Central memory CD4-positive, alpha-beta T cell (primary cell): ENCODE measurements around the gene LXN.

Source experiments
- DNase-seq: peaks from one replicate; pipeline ENCODE4 v3.0.0; 2022

Gene LXN

DNA sequence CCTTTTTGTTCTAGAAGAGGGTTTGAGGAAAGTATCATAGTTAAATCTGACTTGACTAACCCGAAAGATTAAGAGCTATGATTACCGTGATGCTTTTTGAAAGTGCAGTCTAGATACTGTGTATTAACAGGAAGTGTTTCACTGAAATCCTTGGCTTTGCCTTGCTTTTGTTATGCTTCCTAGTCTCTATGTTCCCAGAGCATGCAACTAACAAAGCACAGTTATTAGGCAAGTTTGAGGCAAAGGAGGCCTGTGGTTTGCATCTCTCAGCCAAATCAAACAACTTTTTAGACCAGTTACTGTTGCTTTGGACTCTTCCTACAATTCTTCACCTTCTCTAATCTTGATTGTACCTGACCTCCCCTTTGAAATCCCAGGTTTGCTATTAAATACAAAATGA, 3.9 kb downstream of the LXN start:
- DNase-seq, result no peak

- no peak for DNase-seq
These were observed 6.0 kb downstream of the LXN start for GRCh38 chr3:158666416-158666815.

- no peak for DNase-seq
These were observed 8.6 kb downstream of the LXN start for GRCh38 chr3:158663832-158664231.

- DNase-seq, result no peak
These were observed 9.2 kb downstream of the LXN start for GRCh38 chr3:158663246-158663645.

DNA sequence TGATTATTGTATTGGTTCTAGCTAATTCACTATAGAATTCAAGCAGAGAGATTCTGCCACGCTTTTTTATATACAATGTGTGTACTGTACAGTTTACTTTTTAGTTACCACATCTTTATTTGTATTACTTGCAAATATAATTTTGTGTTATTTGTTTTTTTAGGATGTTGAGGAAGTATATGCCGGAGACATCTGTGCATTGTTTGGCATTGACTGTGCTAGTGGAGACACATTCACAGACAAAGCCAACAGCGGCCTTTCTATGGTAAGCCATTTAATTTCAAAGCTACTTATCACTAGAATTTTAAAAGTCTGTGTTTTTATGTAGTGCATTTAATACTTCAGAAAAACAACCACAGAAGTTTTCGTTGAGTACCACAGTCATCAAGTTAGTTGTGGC, 11.7 kb downstream of the LXN start:
- DNase-seq, result no peak

- peak; percentile 46 for DNase-seq
These were observed 12.8 kb downstream of the LXN start for GRCh38 chr3:158659454-158660237.

GRCh38 chr3:158658889-158659288, 13.6 kb downstream of the LXN start:
- no peak for DNase-seq

DNA sequence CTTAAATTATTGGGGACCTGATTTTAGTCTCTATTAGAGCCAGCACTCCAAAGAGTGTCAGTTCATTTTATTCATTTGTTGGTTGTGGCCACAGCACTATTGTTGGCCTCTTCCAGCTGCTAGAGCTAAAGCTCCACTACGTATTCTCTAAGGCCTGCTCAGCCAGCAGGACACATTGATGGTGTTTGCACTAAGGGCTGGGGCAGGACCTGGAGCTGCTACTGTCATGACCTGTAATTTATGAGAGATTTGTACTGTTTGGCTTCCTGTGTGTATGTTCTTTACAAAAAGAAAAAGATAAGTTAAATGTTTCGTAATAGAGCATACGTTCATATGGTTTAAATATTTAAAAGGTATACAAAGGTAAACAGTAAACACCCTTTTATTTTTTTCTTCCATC, 20.0 kb downstream of the LXN start:
- DNase-seq, result no peak

DNA sequence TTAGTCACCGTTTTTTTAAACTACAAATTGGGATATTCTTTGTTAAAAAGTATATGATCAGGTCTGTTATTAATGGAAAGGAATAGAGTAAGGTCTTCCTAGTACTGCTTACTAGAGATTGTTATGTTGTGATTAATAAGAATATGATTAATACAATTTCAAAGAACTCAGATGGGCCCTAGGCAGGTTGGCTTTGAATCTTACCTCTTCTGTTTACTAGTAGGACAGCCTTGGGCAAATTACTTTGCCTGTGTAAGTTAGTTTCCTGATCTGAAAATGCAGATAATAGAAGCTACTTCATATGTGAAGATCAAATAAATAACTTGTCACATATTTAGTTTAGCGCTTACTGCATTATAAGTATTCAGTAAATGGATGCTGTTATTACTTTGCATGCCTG, 21.3 kb downstream of the LXN start:
- DNase-seq, result no peak

GRCh38 chr3:158649791-158650190, 22.7 kb downstream of the LXN start:
- DNase-seq, result no peak

- peak; percentile 91 for DNase-seq
These were observed 28.0 kb downstream of the LXN start, which contains the start of gene GFM1 for GRCh38 chr3:158644345-158644908. Gene GFM1, plus strand, starts transcription at chr3:158644527. Its CDS starts 108 bp downstream, at chr3:158644635.

- no peak for DNase-seq
These were observed 29.8 kb downstream of the LXN start for GRCh38 chr3:158642474-158643210.

DNA sequence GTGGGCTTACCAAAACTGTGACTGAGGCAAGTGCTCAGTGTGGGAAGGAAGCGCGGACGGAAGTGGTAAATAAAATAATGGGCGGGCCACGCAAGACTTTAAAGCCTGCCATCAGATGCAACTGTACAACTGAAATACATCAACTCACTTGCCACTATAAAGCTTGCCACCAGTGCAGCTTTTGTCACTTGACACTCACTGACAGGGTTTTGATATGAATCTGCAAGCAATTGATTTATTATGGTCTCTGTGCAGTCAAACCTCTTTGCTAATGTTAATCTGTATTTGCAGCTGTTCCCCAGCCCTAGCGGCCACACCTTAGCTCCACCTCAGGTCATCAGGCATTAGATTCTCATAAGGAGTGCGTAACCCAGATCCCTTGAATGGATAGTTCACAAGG, 30.4 kb downstream of the LXN start:
- DNase-seq, result no peak

DNA sequence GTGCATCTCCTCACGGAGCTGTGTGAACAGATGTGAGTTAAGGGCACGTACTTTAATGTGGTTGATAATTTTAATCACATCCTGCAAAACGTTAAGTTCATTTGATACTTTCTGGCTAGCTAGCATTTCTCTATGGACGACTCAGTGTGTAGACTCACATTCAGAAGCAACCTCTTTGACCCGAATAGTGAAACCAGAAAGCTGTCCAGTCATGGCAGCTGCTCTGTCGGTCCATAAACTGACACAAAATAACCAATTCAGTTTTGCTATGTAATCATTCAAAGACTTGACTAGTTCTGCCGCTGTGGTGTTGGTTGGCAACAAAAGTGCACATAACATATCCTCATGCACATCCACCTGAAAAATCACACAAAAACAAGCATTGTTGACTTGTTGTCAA, 31.8 kb downstream of the LXN start:
- no peak for DNase-seq

- DNase-seq, result no peak
These were observed 40.5 kb downstream of the LXN start for GRCh38 chr3:158631981-158632380.

GRCh38 chr3:158625881-158626280, 46.6 kb downstream of the LXN start:
- no peak for DNase-seq

- no peak for DNase-seq
These were observed 54.2 kb downstream of the LXN start for GRCh38 chr3:158617982-158618875.
